Measurements from ENCODE around the gene ARFRP1. TPM values are rescaled to one million over a fixed set of nuclear protein-coding genes. Genes with fewer than 3 reads are reported as not detected.

Gene ARFRP1
- total and polyA plus RNA-seq, 2 experiments from 2014 or later, result 16.7 to 24.6 TPM

DNA sequence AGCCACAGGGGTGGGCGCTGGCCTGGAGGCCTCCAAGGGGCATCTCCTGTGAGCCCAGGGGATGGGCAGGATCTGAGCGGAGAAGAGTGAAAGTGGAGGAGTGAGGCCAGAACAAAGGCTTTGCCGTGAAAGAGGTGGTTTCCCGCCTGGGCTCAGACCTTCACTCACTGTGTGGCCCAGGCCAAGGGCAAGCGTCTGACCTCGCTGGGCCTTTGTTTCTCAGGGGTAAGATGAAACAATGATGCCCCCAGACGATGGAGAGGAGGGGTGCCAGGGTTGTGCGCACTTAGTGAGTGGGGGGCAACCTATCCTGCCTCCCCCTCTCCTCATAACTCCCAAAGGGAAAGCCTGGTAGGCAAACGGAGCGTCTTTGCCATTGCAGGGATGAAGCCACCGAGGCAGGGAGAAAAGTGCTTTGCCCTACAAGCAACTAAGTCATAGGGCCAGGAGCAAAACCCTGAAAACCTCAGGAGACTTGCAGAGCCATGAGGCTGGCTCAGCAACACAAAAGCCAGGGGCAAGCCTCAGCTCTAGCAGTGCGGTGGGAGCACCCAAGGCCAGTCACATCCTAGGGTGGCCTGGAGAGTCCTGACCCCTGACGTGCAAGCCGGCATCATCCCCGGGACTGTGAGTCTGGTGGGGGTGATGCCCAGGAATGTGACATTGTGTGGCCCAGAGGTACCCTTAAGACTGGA, 53.7 kb downstream of the ARFRP1 start:
- H3K36me3 Mint-ChIP-seq (ENCODE audit: low read depth), result no peaks in the 10 kb centered on the region; the same call in 2 of the 3 replicates
- no peaks in the 10 kb centered on the region; the same call in 1 of the 2 replicates for H4K20me1 ChIP-seq (replicated peaks; ENCODE audit: insufficient read depth)
- peak; percentile 8 for ATAC-seq
- H3K36me3 ChIP-seq (ENCODE audit: insufficient read depth), result no peaks in the 10 kb centered on the region
- H2AFZ ChIP-seq, result peak overlapping the region; percentile 96; the same call in 1 of the 2 replicates
- H3K4me1 ChIP-seq (ENCODE audit: insufficient read depth), result peaks cover 15% of the 10 kb centered on the region
- H3K27ac Mint-ChIP-seq, result peak overlapping the region; percentile 97
- H3K27ac ChIP-seq (ENCODE audit: low read depth), result peak overlapping the region; percentile 88
- no peak for DNase-seq (ENCODE audit: low spot score)
- TF ChIP-seq, protein P1, sequence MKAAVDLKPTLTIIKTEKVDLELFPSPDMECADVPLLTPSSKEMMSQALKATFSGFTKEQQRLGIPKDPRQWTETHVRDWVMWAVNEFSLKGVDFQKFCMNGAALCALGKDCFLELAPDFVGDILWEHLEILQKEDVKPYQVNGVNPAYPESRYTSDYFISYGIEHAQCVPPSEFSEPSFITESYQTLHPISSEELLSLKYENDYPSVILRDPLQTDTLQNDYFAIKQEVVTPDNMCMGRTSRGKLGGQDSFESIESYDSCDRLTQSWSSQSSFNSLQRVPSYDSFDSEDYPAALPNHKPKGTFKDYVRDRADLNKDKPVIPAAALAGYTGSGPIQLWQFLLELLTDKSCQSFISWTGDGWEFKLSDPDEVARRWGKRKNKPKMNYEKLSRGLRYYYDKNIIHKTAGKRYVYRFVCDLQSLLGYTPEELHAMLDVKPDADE (IDR thresholded peaks at IDR 0.05), result no peak
- 0 out of 2 replicates have a peak, but pooled peaks have one; percentile 10 for TF ChIP-seq POLR2AphosphoS5 (IDR thresholded peaks at IDR 0.05; ENCODE audit: low read depth)
- no peak for TF ChIP-seq JUNB (IDR thresholded peaks at IDR 0.05; ENCODE audit: unreplicated experiment)
- TF ChIP-seq CREB1 (CRISPR knock-in tag; IDR thresholded peaks at IDR 0.05; ENCODE audit: low read depth), result no peak
- H3K9me2 ChIP-seq (ENCODE audit: insufficient read depth), result no peaks in the 10 kb centered on the region
- H3K9me3 Mint-ChIP-seq, result no peaks in the 10 kb centered on the region
- no peaks in the 10 kb centered on the region for H3K27me3 ChIP-seq (ENCODE audit: insufficient read depth)
- H3K4me3 Mint-ChIP-seq, result peak overlapping the region; percentile 83
- H3K27me3 Mint-ChIP-seq (ENCODE audit: insufficient read depth, low read depth, poor library complexity), result peaks cover 15% of the 10 kb centered on the region
- peak overlapping the region; percentile 90 for H3K4me2 ChIP-seq
- H3F3A ChIP-seq (replicated peaks; ENCODE audit: low read depth), result peaks cover 10% of the 10 kb centered on the region
- H3K4me3 ChIP-seq, result peak overlapping the region; percentile 85
- H3K79me2 ChIP-seq (replicated peaks; ENCODE audit: insufficient read depth), result peaks cover 8% of the 10 kb centered on the region
- H3K4me1 Mint-ChIP-seq, result peaks cover 30% of the 10 kb centered on the region

DNA sequence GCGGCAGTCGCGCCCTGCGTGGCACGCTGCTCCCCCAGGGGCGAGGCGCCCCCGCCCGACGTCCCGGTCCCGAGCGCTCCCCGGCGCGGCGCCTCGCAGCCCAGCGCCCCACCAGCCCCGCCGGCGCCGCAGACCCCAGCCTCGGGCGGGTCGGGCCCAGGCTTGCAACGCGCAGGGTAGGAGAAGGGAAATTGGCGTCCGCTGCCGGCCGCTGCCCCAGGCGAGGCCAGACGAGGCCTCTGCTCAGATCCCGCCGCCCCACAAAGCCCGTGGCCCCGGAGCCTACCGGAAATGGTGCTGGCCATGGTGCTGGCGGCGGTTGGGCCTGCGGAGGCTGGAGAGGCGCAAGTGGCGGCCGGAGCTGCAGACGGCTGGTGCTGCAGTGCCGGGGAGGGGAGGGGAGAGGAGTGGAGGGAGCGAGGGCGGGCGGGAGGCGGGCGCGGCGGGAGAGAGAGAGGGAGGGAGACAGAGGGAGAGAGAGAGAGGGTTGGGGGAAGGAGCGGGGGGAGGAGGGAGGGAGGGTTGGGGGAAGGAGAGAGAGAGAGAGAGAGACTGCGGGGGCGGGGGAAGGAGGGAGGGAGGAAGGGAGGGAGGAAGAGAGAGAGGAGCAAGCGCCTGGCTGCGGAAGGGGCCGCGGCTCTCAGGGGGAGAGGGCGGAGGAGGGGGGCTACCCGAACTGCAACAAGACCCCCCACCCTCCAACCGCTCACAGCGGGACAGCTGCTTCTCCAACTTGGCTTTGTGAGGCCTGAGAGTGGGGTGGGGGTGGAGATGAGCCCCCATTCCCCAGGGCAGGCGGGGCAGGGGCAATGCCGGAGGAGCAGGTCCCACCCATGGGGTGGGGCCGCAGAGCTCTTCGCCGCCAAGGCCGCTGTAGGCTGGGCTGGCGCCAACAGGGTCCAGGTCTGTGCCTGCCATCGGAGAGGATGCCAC, 54.5 kb downstream of the ARFRP1 start, which contains the start of gene STMN3:
Gene STMN3 (minus strand): TSS at position 384 of the 933 bp plus-strand sequence. CDS start 79 bp downstream, at position 305.
- Histone ChIP-seq H3K79me2 (replicated peaks; ENCODE audit: insufficient read depth) (0 out of 2 replicates have a peak, but pooled peaks cover 3% of the 10 kb centered on the region), H3K9me2 (ENCODE audit: insufficient read depth) (no peaks in the 10 kb centered on the region), H3K4me3 (peak within 1 kb of the TSS; percentile 85), H3K36me3 (ENCODE audit: insufficient read depth) (no peaks in the 10 kb centered on the region), H3K4me1 (ENCODE audit: insufficient read depth) (peaks cover 13% of the 10 kb centered on the region), H2AFZ (peak within 1 kb of the TSS; percentile 96; the same call in 1 of the 2 replicates), H3K27me3 (ENCODE audit: insufficient read depth) (no peaks in the 10 kb centered on the region), H3K4me2 (peak within 1 kb of the TSS; percentile 90), H3F3A (replicated peaks; ENCODE audit: low read depth) (peaks cover 6% of the 10 kb centered on the region; the same call in 1 of the 2 replicates), H3K27ac (ENCODE audit: low read depth) (peak within 1 kb of the TSS; percentile 88), H4K20me1 (replicated peaks; ENCODE audit: insufficient read depth) (no peaks in the 10 kb centered on the region; the same call in 1 of the 2 replicates)
- peaks cover 29% of the 10 kb centered on the region for H3K4me1 Mint-ChIP-seq
- H3K27ac Mint-ChIP-seq, result peak within 1 kb of the TSS; percentile 97
- H3K36me3 Mint-ChIP-seq (ENCODE audit: low read depth), result no peaks in the 10 kb centered on the region; the same call in 2 of the 3 replicates
- peak within 1 kb of the TSS; percentile 83 for H3K4me3 Mint-ChIP-seq
- DNase-seq (ENCODE audit: low spot score), result peak; percentile 97
- no peaks in the 10 kb centered on the region for H3K9me3 Mint-ChIP-seq
- H3K27me3 Mint-ChIP-seq (ENCODE audit: insufficient read depth, low read depth, poor library complexity), result peaks cover 15% of the 10 kb centered on the region
- ATAC-seq, result peak; percentile 57
- TF ChIP-seq EZH2 (IDR thresholded peaks at IDR 0.05; ENCODE audit: low read depth, unreplicated experiment) (no peak), JUNB (IDR thresholded peaks at IDR 0.05; ENCODE audit: unreplicated experiment) (no peak), STAT1 (IDR thresholded peaks at IDR 0.05; ENCODE audit: unreplicated experiment) (no peak), POLR2AphosphoS5 (IDR thresholded peaks at IDR 0.05; ENCODE audit: low read depth) (peak; percentile 54; the same call in 1 of the 2 replicates)
- TF ChIP-seq, protein P2, sequence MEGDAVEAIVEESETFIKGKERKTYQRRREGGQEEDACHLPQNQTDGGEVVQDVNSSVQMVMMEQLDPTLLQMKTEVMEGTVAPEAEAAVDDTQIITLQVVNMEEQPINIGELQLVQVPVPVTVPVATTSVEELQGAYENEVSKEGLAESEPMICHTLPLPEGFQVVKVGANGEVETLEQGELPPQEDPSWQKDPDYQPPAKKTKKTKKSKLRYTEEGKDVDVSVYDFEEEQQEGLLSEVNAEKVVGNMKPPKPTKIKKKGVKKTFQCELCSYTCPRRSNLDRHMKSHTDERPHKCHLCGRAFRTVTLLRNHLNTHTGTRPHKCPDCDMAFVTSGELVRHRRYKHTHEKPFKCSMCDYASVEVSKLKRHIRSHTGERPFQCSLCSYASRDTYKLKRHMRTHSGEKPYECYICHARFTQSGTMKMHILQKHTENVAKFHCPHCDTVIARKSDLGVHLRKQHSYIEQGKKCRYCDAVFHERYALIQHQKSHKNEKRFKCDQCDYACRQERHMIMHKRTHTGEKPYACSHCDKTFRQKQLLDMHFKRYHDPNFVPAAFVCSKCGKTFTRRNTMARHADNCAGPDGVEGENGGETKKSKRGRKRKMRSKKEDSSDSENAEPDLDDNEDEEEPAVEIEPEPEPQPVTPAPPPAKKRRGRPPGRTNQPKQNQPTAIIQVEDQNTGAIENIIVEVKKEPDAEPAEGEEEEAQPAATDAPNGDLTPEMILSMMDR (conservative IDR thresholded peaks at IDR 0.05; ENCODE audit: low read depth in 2 of 2), result no peak
- TF ChIP-seq, protein P3, sequence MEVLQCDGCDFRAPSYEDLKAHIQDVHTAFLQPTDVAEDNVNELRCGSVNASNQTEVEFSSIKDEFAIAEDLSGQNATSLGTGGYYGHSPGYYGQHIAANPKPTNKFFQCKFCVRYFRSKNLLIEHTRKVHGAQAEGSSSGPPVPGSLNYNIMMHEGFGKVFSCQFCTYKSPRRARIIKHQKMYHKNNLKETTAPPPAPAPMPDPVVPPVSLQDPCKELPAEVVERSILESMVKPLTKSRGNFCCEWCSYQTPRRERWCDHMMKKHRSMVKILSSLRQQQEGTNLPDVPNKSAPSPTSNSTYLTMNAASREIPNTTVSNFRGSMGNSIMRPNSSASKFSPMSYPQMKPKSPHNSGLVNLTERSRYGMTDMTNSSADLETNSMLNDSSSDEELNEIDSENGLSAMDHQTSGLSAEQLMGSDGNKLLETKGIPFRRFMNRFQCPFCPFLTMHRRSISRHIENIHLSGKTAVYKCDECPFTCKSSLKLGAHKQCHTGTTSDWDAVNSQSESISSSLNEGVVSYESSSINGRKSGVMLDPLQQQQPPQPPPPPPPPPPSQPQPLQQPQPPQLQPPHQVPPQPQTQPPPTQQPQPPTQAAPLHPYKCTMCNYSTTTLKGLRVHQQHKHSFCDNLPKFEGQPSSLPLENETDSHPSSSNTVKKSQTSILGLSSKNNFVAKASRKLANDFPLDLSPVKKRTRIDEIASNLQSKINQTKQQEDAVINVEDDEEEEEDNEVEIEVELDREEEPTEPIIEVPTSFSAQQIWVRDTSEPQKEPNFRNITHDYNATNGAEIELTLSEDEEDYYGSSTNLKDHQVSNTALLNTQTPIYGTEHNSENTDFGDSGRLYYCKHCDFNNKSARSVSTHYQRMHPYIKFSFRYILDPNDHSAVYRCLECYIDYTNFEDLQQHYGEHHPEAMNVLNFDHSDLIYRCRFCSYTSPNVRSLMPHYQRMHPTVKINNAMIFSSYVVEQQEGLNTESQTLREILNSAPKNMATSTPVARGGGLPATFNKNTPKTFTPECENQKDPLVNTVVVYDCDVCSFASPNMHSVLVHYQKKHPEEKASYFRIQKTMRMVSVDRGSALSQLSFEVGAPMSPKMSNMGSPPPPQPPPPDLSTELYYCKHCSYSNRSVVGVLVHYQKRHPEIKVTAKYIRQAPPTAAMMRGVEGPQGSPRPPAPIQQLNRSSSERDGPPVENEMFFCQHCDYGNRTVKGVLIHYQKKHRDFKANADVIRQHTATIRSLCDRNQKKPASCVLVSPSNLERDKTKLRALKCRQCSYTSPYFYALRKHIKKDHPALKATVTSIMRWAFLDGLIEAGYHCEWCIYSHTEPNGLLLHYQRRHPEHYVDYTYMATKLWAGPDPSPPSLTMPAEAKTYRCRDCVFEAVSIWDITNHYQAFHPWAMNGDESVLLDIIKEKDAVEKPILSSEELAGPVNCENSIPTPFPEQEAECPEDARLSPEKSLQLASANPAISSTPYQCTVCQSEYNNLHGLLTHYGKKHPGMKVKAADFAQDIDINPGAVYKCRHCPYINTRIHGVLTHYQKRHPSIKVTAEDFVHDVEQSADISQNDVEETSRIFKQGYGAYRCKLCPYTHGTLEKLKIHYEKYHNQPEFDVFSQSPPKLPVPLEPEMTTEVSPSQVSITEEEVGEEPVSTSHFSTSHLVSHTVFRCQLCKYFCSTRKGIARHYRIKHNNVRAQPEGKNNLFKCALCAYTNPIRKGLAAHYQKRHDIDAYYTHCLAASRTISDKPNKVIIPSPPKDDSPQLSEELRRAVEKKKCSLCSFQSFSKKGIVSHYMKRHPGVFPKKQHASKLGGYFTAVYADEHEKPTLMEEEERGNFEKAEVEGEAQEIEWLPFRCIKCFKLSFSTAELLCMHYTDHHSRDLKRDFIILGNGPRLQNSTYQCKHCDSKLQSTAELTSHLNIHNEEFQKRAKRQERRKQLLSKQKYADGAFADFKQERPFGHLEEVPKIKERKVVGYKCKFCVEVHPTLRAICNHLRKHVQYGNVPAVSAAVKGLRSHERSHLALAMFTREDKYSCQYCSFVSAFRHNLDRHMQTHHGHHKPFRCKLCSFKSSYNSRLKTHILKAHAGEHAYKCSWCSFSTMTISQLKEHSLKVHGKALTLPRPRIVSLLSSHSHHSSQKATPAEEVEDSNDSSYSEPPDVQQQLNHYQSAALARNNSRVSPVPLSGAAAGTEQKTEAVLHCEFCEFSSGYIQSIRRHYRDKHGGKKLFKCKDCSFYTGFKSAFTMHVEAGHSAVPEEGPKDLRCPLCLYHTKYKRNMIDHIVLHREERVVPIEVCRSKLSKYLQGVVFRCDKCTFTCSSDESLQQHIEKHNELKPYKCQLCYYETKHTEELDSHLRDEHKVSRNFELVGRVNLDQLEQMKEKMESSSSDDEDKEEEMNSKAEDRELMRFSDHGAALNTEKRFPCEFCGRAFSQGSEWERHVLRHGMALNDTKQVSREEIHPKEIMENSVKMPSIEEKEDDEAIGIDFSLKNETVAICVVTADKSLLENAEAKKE (CRISPR knock-in tag; IDR thresholded peaks at IDR 0.05), result no peak
